Limb (tissue), 2 donors: ENCODE results near the gene EMP2.
A peak's percentile ranks its signal among the peaks of the same experiment; 100 is the strongest.
"Not testable (repeated sequence)": the region's sequence is repeated elsewhere in the genome, so short reads cannot be mapped to it uniquely, and the experiment has no call there.

Experiments
- DNase-seq, 2 donors: peaks; one replicate each; pipeline ENCODE4 v3.0.0-alpha.2; 2016; ENCODE audit errors: extremely low spot score in 2 of 2

Gene EMP2

DNA sequence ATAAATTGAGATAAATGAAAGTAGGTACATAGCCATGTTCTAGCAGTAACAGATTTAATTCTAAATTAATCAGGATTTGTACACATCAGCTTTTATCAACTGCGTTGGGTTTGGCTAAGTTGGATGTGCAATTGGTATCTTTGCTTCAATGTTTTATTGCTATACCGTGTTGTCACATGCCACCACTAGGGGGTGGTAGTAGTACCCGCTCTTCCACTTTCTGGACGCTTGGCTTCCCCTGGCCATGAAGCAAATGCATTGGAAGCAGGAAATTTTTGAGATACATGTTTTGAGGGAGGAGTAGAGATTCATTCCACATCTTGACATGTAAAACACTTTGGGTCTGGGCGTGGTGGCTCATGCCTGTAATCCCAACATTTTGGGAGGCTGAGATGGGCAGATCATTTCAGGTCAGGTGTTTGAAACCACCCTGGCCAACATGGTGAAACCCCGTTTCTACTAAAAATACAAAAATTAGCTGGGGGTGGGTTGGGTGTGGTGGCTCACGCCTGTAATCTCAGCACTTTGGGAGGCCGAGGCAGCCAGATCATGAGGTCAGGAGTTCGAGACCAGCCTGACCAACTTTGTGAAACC is 58.6 kb downstream of the EMP2 start:
- DNase-seq: peak; percentile 68 to 80

GRCh38 chr16:10520869-10521578 is 59.4 kb downstream of the EMP2 start:
- no peak for DNase-seq

- no peak for DNase-seq
These were observed 60.2 kb downstream of the EMP2 start for GRCh38 chr16:10519929-10520868.

DNA sequence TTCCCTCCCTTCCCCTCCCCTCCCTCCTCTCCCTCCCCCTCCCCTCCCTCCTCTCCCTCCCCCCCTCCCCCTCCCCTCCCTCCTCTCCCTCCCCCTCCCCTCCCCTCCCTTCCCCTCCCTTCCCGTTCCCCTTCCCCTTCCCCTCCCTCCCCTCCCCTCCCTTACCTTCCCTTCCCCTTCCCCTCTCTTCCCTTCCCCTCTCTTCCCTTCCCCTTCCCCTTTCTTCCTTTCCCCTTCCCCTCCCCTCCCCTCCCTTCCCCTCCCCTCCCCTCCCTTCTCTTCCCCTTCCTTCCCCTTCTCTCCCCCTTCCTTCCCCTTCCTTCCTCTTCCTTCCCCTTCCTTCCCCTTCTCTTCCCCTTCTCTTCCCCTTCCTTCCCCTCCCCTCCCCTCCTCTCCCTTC is 61.1 kb downstream of the EMP2 start:
- no peak for DNase-seq

DNA sequence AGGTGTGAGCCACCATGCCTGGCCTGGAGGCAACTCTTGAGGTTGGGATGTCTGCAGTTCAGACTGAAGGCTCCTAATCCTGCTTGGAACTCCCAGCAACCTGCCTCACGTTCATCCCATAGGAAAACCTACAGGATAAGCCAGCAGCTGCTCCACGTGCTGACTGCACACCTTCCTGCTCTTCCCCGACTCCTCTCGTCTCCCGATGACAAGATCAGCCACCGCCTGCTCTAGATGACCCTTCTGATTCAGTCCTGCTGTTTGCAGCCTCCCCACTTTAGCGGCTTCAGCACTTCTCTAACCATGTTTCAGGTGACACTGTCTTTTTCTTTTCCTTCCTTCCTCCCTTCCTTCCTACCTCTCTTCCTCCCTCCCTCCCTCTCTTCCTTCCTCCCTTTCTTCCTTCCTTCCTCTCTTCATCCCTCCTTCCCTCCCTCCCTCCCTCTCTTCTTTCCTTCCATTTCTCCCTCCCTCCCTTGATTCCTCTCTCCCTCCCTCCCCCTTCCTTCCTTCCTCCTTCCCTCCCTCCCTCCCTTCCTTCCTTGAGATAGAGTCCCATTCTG is 61.8 kb downstream of the EMP2 start:
- DNase-seq: no peak

GRCh38 chr16:10517868-10518267 is 62.5 kb downstream of the EMP2 start:
- DNase-seq: no peak

GRCh38 chr16:10514369-10515055 is 65.9 kb downstream of the EMP2 start:
- DNase-seq: peak; percentile 24 to 54

DNA sequence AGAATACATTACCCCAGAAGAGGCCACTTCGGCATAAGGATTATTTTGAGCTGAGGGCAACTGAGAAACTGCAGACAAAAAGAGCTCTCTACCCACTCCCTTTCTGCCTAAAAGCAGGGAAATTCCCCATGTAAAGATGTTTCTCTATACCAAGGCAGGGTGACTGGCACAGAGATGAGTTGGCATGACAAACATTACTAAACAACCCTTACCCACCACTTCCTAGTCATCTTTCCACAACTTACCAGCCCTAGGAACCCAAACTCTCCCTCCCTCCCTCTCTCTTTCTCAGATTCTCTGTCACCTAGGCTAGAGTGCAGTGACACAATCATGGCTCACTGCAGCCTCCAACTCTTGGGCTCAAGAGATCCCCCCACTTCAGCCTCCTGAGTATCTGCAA is 68.6 kb downstream of the EMP2 start:
- no peak for DNase-seq

GRCh38 chr16:10510279-10510678 is 70.1 kb downstream of the EMP2 start:
- no peak for DNase-seq

GRCh38 chr16:10509534-10510025 is 70.8 kb downstream of the EMP2 start:
- peak; percentile 70 to 74 for DNase-seq

DNA sequence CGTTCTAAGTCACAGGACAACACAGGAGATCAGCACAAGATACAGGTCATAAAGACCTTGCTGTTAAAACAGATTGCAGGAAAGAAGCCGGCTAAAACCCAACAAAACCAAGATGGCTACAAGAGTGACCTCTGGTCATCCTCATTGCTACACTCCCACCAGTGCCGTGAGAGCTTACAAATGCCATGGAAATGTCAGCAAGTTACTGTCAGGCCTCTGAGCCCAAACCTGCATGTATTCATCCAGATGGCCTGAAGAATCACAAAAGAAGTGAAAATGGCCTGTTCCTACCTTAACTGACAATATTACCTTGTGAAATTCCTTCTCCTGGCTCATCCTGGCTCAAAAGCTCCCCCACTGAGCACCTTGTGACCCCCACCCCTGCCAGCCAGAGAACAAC is 75.1 kb downstream of the EMP2 start:
- not testable (repeated sequence) for DNase-seq

GRCh38 chr16:10504404-10504885 is 76.0 kb downstream of the EMP2 start:
- DNase-seq: no peak

GRCh38 chr16:10502776-10503175 is 77.6 kb downstream of the EMP2 start:
- no peak for DNase-seq

GRCh38 chr16:10501016-10501607 is 79.3 kb downstream of the EMP2 start:
- no peak for DNase-seq

GRCh38 chr16:10500582-10500981 is 79.8 kb downstream of the EMP2 start:
- no peak for DNase-seq

- DNase-seq: no peak
These were observed 83.0 kb downstream of the EMP2 start for GRCh38 chr16:10497132-10498101.

DNA sequence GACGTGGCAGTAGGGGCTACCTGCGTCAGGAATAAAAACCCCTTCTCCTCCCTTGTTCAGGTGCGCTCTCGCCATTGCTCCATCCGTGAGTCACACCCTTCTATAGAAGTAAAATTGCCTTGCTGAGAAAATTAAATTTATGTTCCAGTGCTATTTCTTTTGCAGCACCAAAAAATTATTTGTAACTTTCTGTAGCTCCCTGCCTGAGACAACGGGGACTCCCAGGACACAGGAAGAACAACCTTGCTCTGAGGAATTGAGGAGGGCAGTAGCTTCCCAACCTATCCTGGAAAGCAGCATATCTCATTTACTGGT is 85.4 kb downstream of the EMP2 start:
- no peak for DNase-seq

DNA sequence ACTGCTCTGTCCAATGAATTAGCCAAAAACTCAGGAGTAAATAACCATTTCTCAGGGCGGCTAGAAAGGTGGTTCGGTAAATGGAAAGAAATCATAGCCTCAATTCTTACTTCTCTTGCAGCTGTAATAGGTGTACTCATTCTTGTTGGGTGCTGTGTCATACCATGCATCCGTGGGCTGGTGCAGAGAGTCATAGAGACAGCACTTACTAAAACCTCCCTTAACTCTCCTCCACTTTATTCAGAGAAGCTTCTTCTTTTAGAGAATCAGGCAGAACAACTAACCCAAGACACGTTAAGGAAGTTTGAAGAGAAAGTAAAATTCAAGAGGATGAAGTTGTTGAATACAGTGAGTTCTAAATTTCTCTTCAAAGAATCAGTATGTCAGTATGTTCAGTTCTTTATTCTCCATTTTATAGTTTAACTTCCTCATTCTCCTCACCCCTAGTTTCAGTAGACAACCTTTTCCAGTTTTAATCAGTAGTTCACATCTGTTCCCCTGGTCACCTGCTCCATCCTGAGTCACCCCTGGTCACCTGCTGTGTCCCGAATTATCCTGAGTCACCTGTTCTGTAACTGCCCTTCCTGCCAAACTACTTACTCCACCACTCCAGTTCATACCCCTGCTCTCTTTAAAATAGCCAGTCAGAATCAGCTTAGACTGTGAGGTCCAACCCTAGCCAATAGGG is 85.9 kb downstream of the EMP2 start:
- DNase-seq: no peak

- DNase-seq: no peak
These were observed 87.1 kb downstream of the EMP2 start for GRCh38 chr16:10493276-10493675.
